ACC112 (cell line): ENCODE data around the gene HUS1.

Experiments used
- H2AFZ ChIP-seq: fragments of 200-600 bp; sonication (generic); one replicate; pipeline ENCODE4 v1.6.0; 2017; ENCODE audit warnings: antibody characterized with exemption, low read length; ENCODE audit not compliant: unreplicated experiment
- H3K27ac ChIP-seq: fragments of 200-600 bp; sonication (generic); 2 replicates; pipeline ENCODE4 v1.5.1; 2014; ENCODE audit warnings: low read depth, mild to moderate bottlenecking, antibody characterized with exemption, low read length, moderate library complexity
- H3K27me3 ChIP-seq: fragments of 200-600 bp; sonication (generic); 2 replicates; pipeline ENCODE4 v1.6.1; 2014; ENCODE audit warnings: mild to moderate bottlenecking, antibody characterized with exemption, low read length, moderate library complexity, mixed read lengths; ENCODE audit not compliant: insufficient read depth
- H3K36me3 ChIP-seq: fragments of 200-600 bp; sonication (generic); 2 replicates; pipeline ENCODE4 v1.6.1; 2016; ENCODE audit warnings: mild to moderate bottlenecking, antibody characterized with exemption, low read length, moderate library complexity, mixed read lengths; ENCODE audit not compliant: insufficient read depth
- H3K4me1 ChIP-seq: fragments of 200-600 bp; sonication (generic); one replicate; pipeline ENCODE4 v1.6.1; 2016; ENCODE audit warnings: low read length, mixed read lengths; ENCODE audit not compliant: insufficient read depth, unreplicated experiment, control insufficient read depth
- H3K4me3 ChIP-seq: fragments of 200-600 bp; sonication (generic); 2 replicates; pipeline ENCODE4 v1.5.1; 2014; ENCODE audit warnings: mild to moderate bottlenecking, low read depth, low read length
- H3K79me2 ChIP-seq: fragments of 200-600 bp; sonication (generic); one replicate; pipeline ENCODE4 v1.6.0; 2016; ENCODE audit warnings: low read length; ENCODE audit not compliant: control insufficient read depth, unreplicated experiment, insufficient read depth

The HUS1 gene

GRCh38 chr7:47937711-47938573, 41.5 kb downstream of the HUS1 start:
- H3K27me3 ChIP-seq, result no peaks in the 10 kb centered on the region
- H3K79me2 ChIP-seq, result no peaks in the 10 kb centered on the region
- no peak overlapping the region for H3K27ac ChIP-seq
- no peak overlapping the region for H3K4me3 ChIP-seq
- H2AFZ ChIP-seq, result no peak overlapping the region
- peaks cover 20% of the 10 kb centered on the region for H3K4me1 ChIP-seq
- no peaks in the 10 kb centered on the region for H3K36me3 ChIP-seq

GRCh38 chr7:47937065-47937687, 42.2 kb downstream of the HUS1 start:
- Histone ChIP-seq H3K27ac (no peak overlapping the region), H3K36me3 (no peaks in the 10 kb centered on the region), H3K79me2 (no peaks in the 10 kb centered on the region), H3K27me3 (no peaks in the 10 kb centered on the region), H3K4me3 (no peak overlapping the region), H2AFZ (no peak overlapping the region), H3K4me1 (peaks cover 20% of the 10 kb centered on the region)

GRCh38 chr7:47936323-47936722, 43.1 kb downstream of the HUS1 start:
- Histone ChIP-seq H3K4me1 (peaks cover 13% of the 10 kb centered on the region), H3K36me3 (no peaks in the 10 kb centered on the region), H3K4me3 (no peak overlapping the region), H3K27me3 (no peaks in the 10 kb centered on the region), H3K27ac (no peak overlapping the region), H2AFZ (no peak overlapping the region), H3K79me2 (no peaks in the 10 kb centered on the region)

- no peak overlapping the region for H3K4me3 ChIP-seq
- peaks cover 3% of the 10 kb centered on the region for H3K4me1 ChIP-seq
- H3K27me3 ChIP-seq, result no peaks in the 10 kb centered on the region
- no peaks in the 10 kb centered on the region for H3K79me2 ChIP-seq
- no peak overlapping the region for H2AFZ ChIP-seq
- H3K27ac ChIP-seq, result no peak overlapping the region
- no peaks in the 10 kb centered on the region for H3K36me3 ChIP-seq
These were observed 44.1 kb downstream of the HUS1 start for GRCh38 chr7:47935336-47935735.

GRCh38 chr7:47934831-47935230, 44.6 kb downstream of the HUS1 start:
- no peaks in the 10 kb centered on the region for H3K79me2 ChIP-seq
- H3K27me3 ChIP-seq, result no peaks in the 10 kb centered on the region
- no peak overlapping the region for H3K27ac ChIP-seq
- no peak overlapping the region for H2AFZ ChIP-seq
- H3K4me3 ChIP-seq, result no peak overlapping the region
- no peaks in the 10 kb centered on the region for H3K4me1 ChIP-seq
- H3K36me3 ChIP-seq, result no peaks in the 10 kb centered on the region

GRCh38 chr7:47933215-47933614, 46.2 kb downstream of the HUS1 start:
- no peaks in the 10 kb centered on the region for H3K79me2 ChIP-seq
- no peaks in the 10 kb centered on the region for H3K36me3 ChIP-seq
- H2AFZ ChIP-seq, result no peak overlapping the region
- H3K4me1 ChIP-seq, result no peaks in the 10 kb centered on the region
- no peak overlapping the region for H3K27ac ChIP-seq
- H3K27me3 ChIP-seq, result no peaks in the 10 kb centered on the region
- no peak overlapping the region for H3K4me3 ChIP-seq

- Histone ChIP-seq H3K4me3 (no peak overlapping the region), H3K36me3 (no peaks in the 10 kb centered on the region), H3K27ac (no peak overlapping the region), H3K79me2 (no peaks in the 10 kb centered on the region), H3K27me3 (no peaks in the 10 kb centered on the region), H2AFZ (no peak overlapping the region), H3K4me1 (no peaks in the 10 kb centered on the region)
These were observed 46.9 kb downstream of the HUS1 start for GRCh38 chr7:47932466-47933037.

- H3K79me2 ChIP-seq, result no peaks in the 10 kb centered on the region
- no peaks in the 10 kb centered on the region for H3K4me1 ChIP-seq
- H3K27me3 ChIP-seq, result no peaks in the 10 kb centered on the region
- H3K4me3 ChIP-seq, result no peak overlapping the region
- no peak overlapping the region for H3K27ac ChIP-seq
- H3K36me3 ChIP-seq, result no peaks in the 10 kb centered on the region
- H2AFZ ChIP-seq, result no peak overlapping the region
These were observed 47.4 kb downstream of the HUS1 start for GRCh38 chr7:47932016-47932415.

- no peaks in the 10 kb centered on the region for H3K79me2 ChIP-seq
- no peak overlapping the region for H2AFZ ChIP-seq
- H3K27me3 ChIP-seq, result no peaks in the 10 kb centered on the region
- no peak overlapping the region for H3K4me3 ChIP-seq
- H3K27ac ChIP-seq, result no peak overlapping the region
- H3K36me3 ChIP-seq, result no peaks in the 10 kb centered on the region
- no peaks in the 10 kb centered on the region for H3K4me1 ChIP-seq
These were observed 48.1 kb downstream of the HUS1 start for GRCh38 chr7:47931005-47932004.

- Histone ChIP-seq H3K79me2 (no peaks in the 10 kb centered on the region), H3K27me3 (no peaks in the 10 kb centered on the region), H2AFZ (no peak overlapping the region), H3K4me3 (no peak overlapping the region), H3K4me1 (no peaks in the 10 kb centered on the region), H3K27ac (no peak overlapping the region), H3K36me3 (no peaks in the 10 kb centered on the region)
These were observed 55.1 kb downstream of the HUS1 start for GRCh38 chr7:47924266-47924665.
